Measurements from ENCODE around the gene CIB2. TPM values are rescaled to one million over a fixed set of nuclear protein-coding genes. Genes with fewer than 3 reads are reported as not detected.

Gene CIB2
- polyA plus RNA-seq, 2 of the 4 experiments (the other 2 are of a cell fraction) = 21.2 to 25.3 TPM

DNA sequence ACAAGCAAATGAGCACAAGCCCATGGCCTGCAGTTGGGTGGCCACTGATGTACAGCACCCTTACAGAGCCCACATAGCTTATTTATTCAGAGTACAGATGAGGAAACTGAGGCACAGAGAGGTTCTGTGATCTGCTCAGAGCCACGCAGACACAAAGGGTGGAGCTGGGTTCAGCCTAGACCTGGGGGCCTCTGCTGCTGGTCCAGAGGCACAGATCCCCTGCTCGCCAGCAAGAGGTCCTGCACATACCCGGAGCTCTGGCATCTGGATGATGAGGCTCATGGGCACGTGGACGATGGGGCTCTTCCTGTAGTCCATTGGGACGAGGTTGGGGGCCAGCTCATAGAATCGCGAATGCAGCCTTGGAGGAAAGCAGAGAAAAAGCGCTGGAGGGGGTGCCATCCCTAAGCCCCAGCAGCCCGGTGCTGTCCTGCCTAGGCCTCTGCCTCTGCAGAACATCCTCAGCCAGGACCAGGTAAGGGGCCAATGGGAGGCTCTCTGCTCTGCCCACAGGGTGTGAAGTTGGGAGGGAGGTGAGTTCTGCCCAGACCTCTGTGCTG is 20.2 kb downstream of the CIB2 start:
- no peak overlapping the region for H3K27ac ChIP-seq
- CTCF ChIA-PET = interaction anchor here (1.0 to 11.5 kb wide), 14 partner anchors 8 to 154 kb away, joined by 4 to 265 read pairs (median 56); partner anchors contain the start of gene CIB2
- no peaks in the 10 kb centered on the region for H3K4me1 ChIP-seq
- no peak overlapping the region for H3K4me2 ChIP-seq
- FAIRE-seq (no peak), DNase-seq (ENCODE audit: low read depth in 1 of 2, low spot score in 1 of 2) (no peak), ATAC-seq (no peak)
- H3K4me3 ChIP-seq = no peak overlapping the region
- POLR2A ChIA-PET = no interaction called here
- TF ChIP-seq RAD21 (conservative IDR thresholded peaks at IDR 0.05 in 1 of 2, IDR thresholded peaks at IDR 0.05 in 1 of 2) (no peak), PBX3 (IDR thresholded peaks at IDR 0.05) (no peak), HES2 (IDR thresholded peaks at IDR 0.05) (no peak), ZSCAN20 (CRISPR knock-in tag; IDR thresholded peaks at IDR 0.05) (no peak), MAFK (IDR thresholded peaks at IDR 0.05; ENCODE audit: partially characterized antibody) (no peak), NR3C1 (IDR thresholded peaks at IDR 0.05) (no peak), CTCF (IDR thresholded peaks at IDR 0.05) (no peak), EHMT2 (IDR thresholded peaks at IDR 0.05; ENCODE audit: low read depth) (no peak), HEYL (CRISPR knock-in tag; IDR thresholded peaks at IDR 0.05) (no peak), CBX8 (IDR thresholded peaks at IDR 0.05) (no peak), SREBF2 (IDR thresholded peaks at IDR 0.05) (no peak), ZNF302 (CRISPR knock-in tag; IDR thresholded peaks at IDR 0.05) (no peak), HDAC2 (IDR thresholded peaks at IDR 0.05) (no peak), BHLHE40 (IDR thresholded peaks at IDR 0.05; ENCODE audit: low read depth, low read length) (no peak), EHF (CRISPR knock-in tag; IDR thresholded peaks at IDR 0.05) (no peak), PHF8 (IDR thresholded peaks at IDR 0.05; ENCODE audit: borderline replicate concordance, low read depth) (no peak), JUNB (IDR thresholded peaks at IDR 0.05) (no peak)
- 84% methylated on average over 10 of the region's 10 CpGs for WGBS (ENCODE audit: missing lambda C conversion rate)
- no peaks in the 10 kb centered on the region for H3K9me3 ChIP-seq

- FAIRE-seq (no peak), ATAC-seq (no peak), DNase-seq (ENCODE audit: low read depth in 1 of 2, low spot score in 1 of 2) (no peak)
- no peak overlapping the region for H3K27ac ChIP-seq
- CTCF ChIA-PET = interaction anchor here (0.6 to 11.5 kb wide), 24 partner anchors 7 to 208 kb away, joined by 3 to 265 read pairs (median 17); partner anchors contain the start of genes CIB2, IDH3A and SH2D7
- H3K4me3 ChIP-seq = no peak overlapping the region
- POLR2A ChIA-PET = no interaction called here
- no peak for TF ChIP-seq CEBPB (IDR thresholded peaks at IDR 0.05)
- TF ChIP-seq ESRRA (IDR thresholded peaks at IDR 0.05; ENCODE audit: borderline replicate concordance, low read length) = no peak
- WGBS (ENCODE audit: missing lambda C conversion rate) = 82% methylated on average over 6 of the region's 6 CpGs
- no peak overlapping the region for H3K4me2 ChIP-seq
- H3K4me1 ChIP-seq = no peaks in the 10 kb centered on the region
- H3K9me3 ChIP-seq = no peaks in the 10 kb centered on the region
These were observed 21.1 kb downstream of the CIB2 start for GRCh38 chr15:78110096-78110495.

- WGBS (ENCODE audit: missing lambda C conversion rate) = 75% methylated on average over 12 of the region's 12 CpGs
- POLR2A ChIA-PET = no interaction called here
- FAIRE-seq = no peak
These were observed 22.1 kb downstream of the CIB2 start for GRCh38 chr15:78109156-78109555.

More at GRCh38 chr15:78109156-78109555, 22.1 kb downstream of the CIB2 start:
- Histone ChIP-seq H3K9me3 (no peaks in the 10 kb centered on the region), H3K4me3 (no peak overlapping the region), H3K4me1 (no peaks in the 10 kb centered on the region), H3K4me2 (no peak overlapping the region), H3K27ac (no peak overlapping the region)
- TF ChIP-seq POLR2A (IDR thresholded peaks at IDR 0.05; ENCODE audit: low read length) (no peak), MAZ (IDR thresholded peaks at IDR 0.05; ENCODE audit: borderline replicate concordance, low read depth, low read length) (no peak), HOXB13 (CRISPR knock-in tag; IDR thresholded peaks at IDR 0.05; ENCODE audit: low read depth) (no peak), RAD21 (conservative IDR thresholded peaks at IDR 0.05 in 1 of 2, IDR thresholded peaks at IDR 0.05 in 1 of 2) (no peak), FOSL2 (IDR thresholded peaks at IDR 0.05) (no peak), FOSL2 (CRISPR knock-in tag; IDR thresholded peaks at IDR 0.05) (no peak), PHF8 (IDR thresholded peaks at IDR 0.05; ENCODE audit: borderline replicate concordance, low read depth) (no peak)
- TF ChIP-seq, protein P1, sequence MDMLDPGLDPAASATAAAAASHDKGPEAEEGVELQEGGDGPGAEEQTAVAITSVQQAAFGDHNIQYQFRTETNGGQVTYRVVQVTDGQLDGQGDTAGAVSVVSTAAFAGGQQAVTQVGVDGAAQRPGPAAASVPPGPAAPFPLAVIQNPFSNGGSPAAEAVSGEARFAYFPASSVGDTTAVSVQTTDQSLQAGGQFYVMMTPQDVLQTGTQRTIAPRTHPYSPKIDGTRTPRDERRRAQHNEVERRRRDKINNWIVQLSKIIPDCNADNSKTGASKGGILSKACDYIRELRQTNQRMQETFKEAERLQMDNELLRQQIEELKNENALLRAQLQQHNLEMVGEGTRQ (IDR thresholded peaks at IDR 0.05) = no peak
- TF ChIP-seq, protein P2, sequence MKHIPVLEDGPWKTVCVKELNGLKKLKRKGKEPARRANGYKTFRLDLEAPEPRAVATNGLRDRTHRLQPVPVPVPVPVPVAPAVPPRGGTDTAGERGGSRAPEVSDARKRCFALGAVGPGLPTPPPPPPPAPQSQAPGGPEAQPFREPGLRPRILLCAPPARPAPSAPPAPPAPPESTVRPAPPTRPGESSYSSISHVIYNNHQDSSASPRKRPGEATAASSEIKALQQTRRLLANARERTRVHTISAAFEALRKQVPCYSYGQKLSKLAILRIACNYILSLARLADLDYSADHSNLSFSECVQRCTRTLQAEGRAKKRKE (CRISPR knock-in tag; IDR thresholded peaks at IDR 0.05; ENCODE audit: low read depth) = no peak
- CTCF ChIA-PET = interaction anchor here (0.8 to 11.5 kb wide), 61 partner anchors 8 to 360 kb away, joined by 3 to 265 read pairs (median 6); partner anchors contain the start of genes CIB2, IDH3A, SH2D7 and TBC1D2B
- no peak for ATAC-seq
- no peak for DNase-seq (ENCODE audit: low read depth in 1 of 2, low spot score in 1 of 2)

Measured in A549 (cell line).